Left kidney (tissue), 1 donor: ENCODE results near the gene GRK5. TPM values are rescaled to one million over a fixed set of nuclear protein-coding genes. Genes with fewer than 3 reads are reported as not detected.

Source experiments
- polyA plus RNA-seq: library from polyadenylated mRNA; unstranded; fragments of 120-200 nt; gene quantifications from one replicate; pipeline ENCODE4 v1.2.1, GENCODE V29; 2013; ENCODE audit not compliant: insufficient read length

The GRK5 gene
- polyA plus RNA-seq, 1 donor = 14.0 TPM

Other genes with a start within 250 kb of the GRK5 start
- 4.3 TPM for gene NANOS1, start 177.9 kb upstream of the GRK5 start, polyA plus RNA-seq
- gene EIF3A, start 126.8 kb upstream of the GRK5 start, polyA plus RNA-seq = 205 TPM
- gene DENND10, start 103.5 kb upstream of the GRK5 start, polyA plus RNA-seq = 63.3 TPM
- gene SFXN4, start 41.9 kb upstream of the GRK5 start, polyA plus RNA-seq = 32.2 TPM
- 305 TPM for gene PRDX3, start 28.8 kb upstream of the GRK5 start, polyA plus RNA-seq